Panc1 (cell line): ENCODE results near the gene KLK5.

Experiments used
- CTCF ChIP-seq: fragments of 450-650 bp; IDR thresholded peaks from 2 replicates; pipeline ENCODE4 v1.5.1; 2017; ENCODE audit warnings: mild to moderate bottlenecking
- POLR2AphosphoS5 ChIP-seq: IDR thresholded peaks from 2 replicates; pipeline ENCODE4 v1.6.1; 2012; ENCODE audit warnings: mild to moderate bottlenecking, low read depth, low read length, moderate library complexity
- REST ChIP-seq, 2 experiments: IDR thresholded peaks; 2 replicates each; pipeline ENCODE4 v1.6.1; 2011 to 2012; ENCODE audit warnings: low read depth in 2 of 2, control low read depth in 1 of 2, low read length in 1 of 2, mild to moderate bottlenecking in 1 of 2, moderate library complexity in 1 of 2; ENCODE audit not compliant: insufficient read depth in 1 of 2
- SIN3A ChIP-seq: IDR thresholded peaks from 2 replicates; pipeline ENCODE4 v1.6.1; 2012; ENCODE audit warnings: low read depth, mild to moderate bottlenecking, low read length, moderate library complexity, borderline replicate concordance; ENCODE audit not compliant: insufficient read depth
- TCF7L2 ChIP-seq: IDR thresholded peaks from 2 replicates; pipeline ENCODE4 v1.6.1; 2011; ENCODE audit warnings: mild to moderate bottlenecking, low read depth, low read length, inconsistent platforms

GRCh38 chr19:50943074-50943828 lies 9.6 kb downstream of the KLK5 start:
- TF ChIP-seq CTCF: no peak
- TF ChIP-seq TCF7L2: no peak
- no peak for TF ChIP-seq SIN3A
- no peak for TF ChIP-seq POLR2AphosphoS5
- TF ChIP-seq REST (IDR thresholded peaks at IDR 0.05; ENCODE audit: insufficient read depth in 1 of 2, low read depth in 2 of 2, low read length in 1 of 2): no peak
